ENCODE measurements around the gene ZEB2.
A peak's percentile ranks its signal among the peaks of the same experiment; 100 is the strongest.

ZEB2 gene

GRCh38 chr2:144526831-144527230 lies 6.9 kb upstream of the ZEB2 start:
- DNase-seq: no peak

DNA sequence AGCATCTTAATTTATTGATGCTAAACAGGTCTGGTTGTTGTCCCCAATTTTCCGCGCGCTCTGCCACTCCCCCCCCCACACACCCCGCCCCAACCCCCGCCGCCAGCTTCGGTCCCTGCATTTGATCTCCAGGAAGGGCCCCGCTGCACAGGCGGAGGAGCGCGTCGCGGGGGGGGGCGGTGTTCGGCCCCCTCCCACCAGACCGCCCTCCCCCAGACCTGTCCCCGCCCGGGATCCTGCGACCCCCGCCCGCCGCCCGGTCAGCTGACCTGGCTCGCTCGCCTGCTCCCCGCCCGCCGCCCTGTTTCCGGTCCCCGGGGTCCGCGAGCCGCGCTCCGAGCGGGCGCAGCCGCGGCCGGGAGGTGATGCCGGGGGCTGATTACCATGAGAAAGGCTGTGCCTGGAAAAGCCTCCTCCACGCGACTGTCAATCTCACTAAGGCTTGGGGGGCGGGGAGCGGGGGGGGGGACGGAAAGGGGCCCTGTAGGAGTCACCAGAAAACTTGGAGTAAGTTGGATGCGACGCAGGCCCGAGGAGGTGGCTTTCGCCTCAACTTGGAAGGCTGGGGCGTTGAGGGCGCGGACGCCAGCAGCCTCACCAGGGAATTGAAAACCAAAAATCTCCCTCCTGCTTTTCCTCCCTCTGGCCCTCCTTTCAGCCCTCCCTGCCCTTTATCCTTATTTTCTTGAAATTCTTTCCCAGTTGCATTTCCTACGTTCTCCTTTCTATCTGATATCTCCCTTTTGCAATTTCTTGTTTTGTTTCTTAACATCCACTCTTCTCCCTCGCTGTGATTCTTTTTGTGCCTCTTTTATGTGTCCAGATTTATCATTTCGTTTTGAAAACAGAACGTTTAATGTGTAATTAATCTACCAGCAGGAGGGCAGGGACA lies 4.4 kb upstream of the ZEB2 start:
- DNase-seq: peak; percentile 87

DNA sequence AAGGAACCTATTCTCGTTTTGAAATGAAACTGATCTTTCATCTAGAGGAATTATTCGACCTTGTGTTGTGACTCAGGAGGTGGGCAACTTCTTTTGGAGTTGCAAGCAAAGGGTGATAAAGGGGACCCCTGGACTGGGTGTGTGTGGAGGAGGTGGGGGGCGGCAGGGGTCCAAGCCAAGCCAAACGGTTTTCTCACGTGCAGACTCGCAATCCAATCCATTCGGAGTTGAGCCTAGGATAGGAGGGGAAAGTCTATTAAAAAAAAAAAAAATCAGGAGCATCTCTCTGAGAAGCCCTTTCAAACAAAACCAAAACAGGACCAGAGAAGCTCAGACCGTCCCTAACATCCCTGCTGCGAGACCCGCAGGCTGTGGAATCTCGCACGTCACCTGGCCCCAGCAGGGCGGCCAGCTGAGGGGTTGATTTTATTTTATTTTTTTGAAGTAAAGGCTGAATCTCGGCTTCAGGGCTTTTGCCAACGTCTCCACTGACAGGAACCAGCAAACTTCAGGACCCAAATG lies 3.7 kb upstream of the ZEB2 start:
- no peak for DNase-seq

DNA sequence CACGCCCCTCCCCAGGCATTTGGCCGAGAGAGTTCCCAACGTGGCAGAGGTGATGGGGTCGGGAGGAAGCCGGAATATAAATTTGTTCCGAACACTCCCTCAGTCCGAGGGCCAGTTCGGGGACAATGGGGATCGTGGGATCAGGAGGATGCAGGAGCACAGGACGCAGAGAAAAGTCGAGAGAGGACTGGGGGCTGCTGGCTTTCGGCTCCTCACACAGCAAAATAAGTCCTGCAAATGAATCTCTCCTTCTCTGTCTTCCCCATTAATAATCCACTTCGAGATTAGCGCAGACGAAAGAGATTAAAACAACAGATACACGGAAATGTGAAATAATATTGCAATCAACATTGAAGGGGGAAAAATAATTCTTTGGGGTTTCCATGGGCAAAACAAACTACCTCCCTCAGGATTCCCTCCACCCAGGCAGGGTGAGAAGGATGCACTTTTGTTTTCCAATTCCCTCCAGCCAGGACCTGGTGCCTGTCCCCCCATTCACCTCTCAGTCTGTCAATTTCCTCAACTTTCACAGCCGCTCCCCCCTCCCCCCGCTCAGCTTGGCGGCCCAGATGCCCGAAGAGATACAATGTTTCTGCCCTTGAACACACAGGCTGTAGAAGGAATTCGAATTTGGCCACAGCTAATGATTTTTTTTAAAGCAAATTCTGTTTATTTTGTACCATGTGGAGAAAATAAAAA lies 3.1 kb upstream of the ZEB2 start:
- DNase-seq: peak; percentile 58

GRCh38 chr2:144522176-144522896 lies 2.4 kb upstream of the ZEB2 start:
- DNase-seq: no peak

DNA sequence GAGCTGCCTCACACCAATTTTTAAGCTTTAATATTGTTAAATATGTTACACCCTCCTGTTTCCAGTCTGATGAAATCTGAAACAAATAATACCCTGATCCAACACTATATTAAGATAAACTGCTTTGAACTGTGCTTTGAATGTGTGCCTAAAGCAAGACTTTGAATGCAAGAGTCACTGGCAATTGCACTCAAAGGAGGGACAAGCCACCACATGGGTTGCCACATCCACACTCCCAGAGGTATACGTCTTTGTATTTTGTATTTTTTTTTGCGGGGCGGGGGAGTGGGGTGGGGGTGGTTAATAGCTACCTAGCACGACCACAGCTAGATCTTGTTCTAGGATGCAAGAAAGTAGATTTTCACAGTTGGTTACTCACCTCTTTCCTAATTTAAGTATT lies 1.8 kb upstream of the ZEB2 start:
- DNase-seq: no peak

- no peak for DNase-seq
Observed at GRCh38 chr2:144520756-144521487, 1.0 kb upstream of the ZEB2 start.

DNA sequence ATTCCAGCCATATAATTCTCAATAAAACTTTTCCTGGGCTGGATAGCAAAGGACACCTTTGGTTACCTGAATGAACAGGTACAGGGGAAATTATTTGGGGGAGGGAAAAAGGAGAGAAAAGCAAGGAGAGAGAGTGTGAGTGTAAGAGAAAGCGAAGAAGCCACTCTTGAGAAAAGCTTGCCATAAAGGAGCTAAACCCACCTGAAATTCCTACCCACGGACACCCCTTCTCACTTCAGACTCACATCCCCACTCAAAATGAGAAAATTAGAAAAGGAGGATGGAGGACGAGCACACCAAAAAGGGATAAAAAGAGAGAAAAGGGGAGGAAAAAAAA lies 354 bp downstream of the ZEB2 start:
- no peak for DNase-seq

- DNase-seq: no peak
Observed at GRCh38 chr2:144518748-144519596, 947 bp downstream of the ZEB2 start.

DNA sequence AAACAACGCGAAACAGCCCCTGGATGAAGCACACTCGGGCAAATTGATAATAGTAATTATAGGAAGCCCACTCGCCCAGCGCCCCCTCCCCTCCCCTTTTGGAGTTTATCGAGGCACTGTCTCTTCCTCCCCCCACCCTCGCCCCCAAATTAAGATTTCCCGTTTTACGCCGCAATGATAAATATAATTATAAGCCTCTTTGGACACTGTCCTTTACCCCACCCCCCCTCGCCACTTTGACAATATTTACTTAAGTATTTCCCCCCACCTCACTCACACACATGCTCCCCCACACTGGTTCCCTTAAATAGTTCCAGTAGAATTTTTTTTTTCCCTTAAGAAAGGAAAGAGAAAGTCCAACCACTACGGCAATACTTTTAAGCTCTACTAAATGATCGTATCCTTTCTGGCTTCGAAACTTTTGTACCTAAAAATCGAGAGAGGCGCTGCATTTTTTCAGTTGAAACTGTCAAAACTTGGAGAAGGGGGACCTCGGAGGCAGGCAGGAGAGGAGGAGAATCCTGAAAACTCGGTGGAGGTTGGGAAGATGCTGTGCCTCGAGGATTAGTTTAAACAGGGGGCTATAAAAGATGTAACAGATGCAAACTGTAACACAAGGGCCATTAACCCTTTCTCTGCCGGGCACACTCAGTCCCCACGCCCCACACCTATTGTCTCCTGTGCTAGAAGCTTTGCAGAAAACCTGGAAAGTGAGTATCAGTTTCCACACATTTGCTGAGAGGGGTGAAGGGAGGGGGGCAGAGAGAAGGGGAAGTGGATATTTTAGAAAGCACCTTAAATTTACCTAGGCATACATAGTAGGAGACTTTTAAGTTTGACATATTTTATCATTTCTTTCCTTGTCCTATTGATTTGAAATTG lies 1.8 kb downstream of the ZEB2 start:
- peak; percentile 71 for DNase-seq

DNA sequence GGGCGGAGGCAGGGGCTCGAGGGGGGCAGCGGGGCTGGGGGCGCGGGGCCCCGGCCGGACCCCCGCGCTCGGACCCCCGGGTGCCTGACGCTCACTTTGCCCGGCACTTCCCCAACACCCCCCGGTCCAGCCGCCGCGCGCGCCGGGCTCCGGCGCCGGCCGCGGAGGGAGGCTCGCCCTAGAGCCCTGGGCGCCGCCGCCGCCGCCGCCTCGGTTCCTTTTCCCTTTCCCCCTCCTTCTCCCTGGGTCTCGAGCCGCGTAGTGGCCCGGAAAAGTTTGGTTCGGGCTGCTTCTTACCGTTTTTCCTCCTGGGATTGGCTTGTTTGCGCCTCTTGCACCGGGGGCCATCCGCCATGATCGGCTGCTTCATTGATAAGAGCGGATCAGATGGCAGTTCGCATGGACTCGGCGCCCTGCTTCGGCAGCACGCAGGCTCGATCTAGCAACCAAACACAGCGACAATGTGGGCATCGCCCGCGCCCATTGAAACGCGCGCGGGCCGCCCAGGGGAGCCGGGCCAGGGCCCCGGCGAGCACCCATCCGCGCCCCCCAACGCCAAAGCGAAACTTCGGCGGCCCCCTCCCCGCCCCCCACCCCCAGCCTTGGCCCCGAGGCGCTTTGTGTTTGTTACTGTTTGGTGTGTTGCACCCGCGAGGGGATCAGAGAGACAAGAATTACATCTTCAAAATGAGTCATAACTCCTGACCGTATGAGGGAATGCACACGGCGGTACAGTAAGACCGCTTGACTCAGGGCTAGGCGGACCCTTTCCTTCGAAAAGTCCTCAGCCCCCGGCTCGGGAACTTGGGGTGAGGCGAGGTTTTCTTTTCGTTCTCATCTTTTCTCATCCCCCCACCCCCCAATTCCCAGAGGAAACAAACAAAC lies 2.7 kb downstream of the ZEB2 start:
- DNase-seq: peak; percentile 71

DNA sequence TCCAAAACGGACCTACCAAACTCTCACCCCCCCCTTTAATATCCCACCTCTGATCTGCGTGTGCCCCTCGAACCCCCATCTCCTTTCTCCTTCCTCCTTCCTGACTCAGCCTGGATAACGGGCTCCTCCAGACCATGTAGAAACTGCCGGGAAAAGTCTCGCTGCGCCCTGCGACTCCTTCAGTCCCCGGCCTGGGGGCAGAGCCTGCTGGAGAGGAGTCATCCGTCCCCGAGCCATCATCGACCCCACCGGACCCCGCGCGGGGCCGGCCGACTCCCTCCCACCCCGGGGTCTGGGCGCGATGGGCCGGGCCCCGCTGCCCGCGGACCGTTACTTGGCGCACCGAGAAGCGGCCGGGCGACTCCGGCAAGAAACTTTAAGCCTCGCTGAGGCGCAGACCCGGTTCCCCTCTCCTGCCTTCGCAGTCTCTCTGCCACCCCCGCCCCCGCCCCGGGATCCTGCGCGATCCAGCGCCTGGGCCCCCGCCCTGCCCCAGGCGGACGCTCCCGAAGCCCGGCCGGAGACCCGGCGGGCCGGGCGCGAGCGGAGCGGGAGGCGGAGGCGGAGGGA lies 3.4 kb downstream of the ZEB2 start:
- peak; percentile 62 for DNase-seq

DNA sequence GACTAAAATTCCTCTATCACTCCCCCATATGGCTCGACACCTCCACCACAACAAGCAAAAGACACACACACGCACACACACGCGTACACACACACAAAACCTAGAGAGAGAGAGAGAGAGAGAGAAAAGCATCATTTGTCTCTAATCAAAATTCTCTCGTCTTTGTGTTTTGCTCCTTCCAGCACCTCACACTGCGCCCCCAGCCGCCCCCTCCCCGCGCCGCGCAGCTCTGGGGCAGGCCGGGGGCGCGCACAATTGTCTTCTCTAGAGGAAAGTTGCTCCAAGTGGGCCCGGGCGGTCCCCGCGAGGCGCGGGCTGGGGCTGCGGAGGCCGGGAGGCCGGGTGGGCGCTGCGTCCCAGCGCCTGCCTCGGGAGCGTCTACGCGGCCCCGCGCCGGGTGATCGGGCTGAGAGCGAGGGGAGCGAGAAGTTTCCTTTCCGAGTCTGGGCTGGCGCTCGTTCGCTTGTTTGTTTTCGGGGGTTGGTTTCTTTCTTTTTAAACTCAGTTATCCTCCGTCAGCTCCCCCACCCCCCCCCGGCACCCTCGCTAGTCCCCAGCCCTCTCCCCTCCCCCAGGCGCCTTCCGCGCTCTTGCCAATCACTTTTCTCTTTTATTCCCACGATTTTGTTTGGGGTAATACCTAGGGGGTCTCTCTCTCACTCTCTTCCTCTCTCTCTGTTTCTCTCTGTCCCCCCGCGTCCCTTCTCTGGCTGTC lies 4.1 kb downstream of the ZEB2 start:
- DNase-seq: peak; percentile 74

GRCh38 chr2:144515099-144515695 lies 4.7 kb downstream of the ZEB2 start:
- no peak for DNase-seq

- DNase-seq: no peak
Observed at GRCh38 chr2:144514616-144515091, 5.3 kb downstream of the ZEB2 start.

- no peak for DNase-seq
Observed at GRCh38 chr2:144513388-144514101, 6.4 kb downstream of the ZEB2 start.

DNA sequence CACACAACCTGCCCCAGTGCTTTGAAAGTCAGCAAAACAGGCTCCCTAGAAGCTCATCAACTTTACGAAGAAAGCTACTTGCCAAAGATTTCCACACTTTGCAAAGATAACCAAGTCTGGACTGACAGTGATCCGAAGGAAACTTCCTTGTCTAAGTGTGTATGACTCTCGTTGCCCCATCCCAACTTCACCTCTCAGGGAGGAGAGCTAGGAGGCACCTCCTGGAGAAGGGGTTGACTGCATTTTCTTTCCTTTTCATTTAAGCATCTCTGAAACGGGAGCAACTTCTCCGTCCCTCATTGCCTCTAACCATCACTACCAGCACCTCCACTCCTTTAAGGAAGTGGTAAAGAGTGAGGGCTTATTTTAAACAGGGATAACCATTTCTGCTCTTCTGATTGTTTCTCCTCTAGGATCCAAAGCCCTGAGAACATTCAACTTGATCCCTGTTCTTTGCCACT lies 7.0 kb downstream of the ZEB2 start:
- no peak for DNase-seq

All from right hindlimb (tissue), 1 donor.